Urothelium cell line (cell line): ENCODE results near the gene MAS1.
A peak's percentile ranks its signal among the peaks of the same experiment; 100 is the strongest.
"Not testable (repeated sequence)": the region's sequence is repeated elsewhere in the genome, so short reads cannot be mapped to it uniquely, and the experiment has no call there.

ENCODE experiments used
- DNase-seq: peaks from one replicate; pipeline ENCODE4 v3.0.0; 2011; ENCODE audit warnings: low spot score, mixed read lengths
- FAIRE-seq: peaks from 2 replicates; lab custom pipeline; 2011; peaks lifted over from hg19 to GRCh38; lab: Jason Lieb, UNC

Gene MAS1

GRCh38 chr6:159915397-159915796 lies 24.6 kb downstream of the MAS1 start:
- DNase-seq (no peak), FAIRE-seq (no peak)

- DNase-seq (no peak), FAIRE-seq (no peak)
Observed at GRCh38 chr6:159916237-159916636, 25.4 kb downstream of the MAS1 start.

GRCh38 chr6:159916752-159917151 lies 26.0 kb downstream of the MAS1 start:
- FAIRE-seq (no peak), DNase-seq (no peak)

- FAIRE-seq (no peak), DNase-seq (no peak)
Observed at GRCh38 chr6:159919011-159919511, 28.3 kb downstream of the MAS1 start.

GRCh38 chr6:159919800-159920199 lies 29.0 kb downstream of the MAS1 start:
- no peak for FAIRE-seq
- DNase-seq = no peak

- FAIRE-seq, DNase-seq: not testable (repeated sequence)
Observed at GRCh38 chr6:159924150-159924549, 33.4 kb downstream of the MAS1 start.

- FAIRE-seq (no peak), DNase-seq (no peak)
Observed at GRCh38 chr6:159926542-159927203, 35.9 kb downstream of the MAS1 start.

GRCh38 chr6:159929819-159930218 lies 39.0 kb downstream of the MAS1 start:
- FAIRE-seq = no peak
- peak; percentile 21 for DNase-seq

GRCh38 chr6:159931112-159931511 lies 40.3 kb downstream of the MAS1 start:
- DNase-seq (no peak), FAIRE-seq (no peak)

GRCh38 chr6:159931846-159932245 lies 41.1 kb downstream of the MAS1 start:
- DNase-seq = no peak
- no peak for FAIRE-seq

GRCh38 chr6:159933077-159933476 lies 42.3 kb downstream of the MAS1 start:
- FAIRE-seq (no peak), DNase-seq (no peak)

- DNase-seq = no peak
- no peak for FAIRE-seq
Observed at GRCh38 chr6:159934181-159934580, 43.4 kb downstream of the MAS1 start.

GRCh38 chr6:159935065-159935464 lies 44.3 kb downstream of the MAS1 start:
- no peak for DNase-seq

GRCh38 chr6:159935633-159936032 lies 44.8 kb downstream of the MAS1 start:
- FAIRE-seq = no peak
- no peak for DNase-seq

More at GRCh38 chr6:159935065-159935464, 44.3 kb downstream of the MAS1 start:
- FAIRE-seq = no peak

GRCh38 chr6:159939591-159940016 lies 48.8 kb downstream of the MAS1 start:
- FAIRE-seq (no peak), DNase-seq (no peak)
